A673 (cell line): ENCODE data around the gene RPS8. TPM values are rescaled to one million over a fixed set of nuclear protein-coding genes. Genes with fewer than 3 reads are reported as not detected.
A peak's percentile ranks its signal among the peaks of the same experiment; 100 is the strongest.

Source experiments
- BruUV-seq: library from RNA; stranded (reverse); fragments of 400-500 nt; replicated peaks from 2 replicates; lab custom pipeline; 2021; lab: Mats Ljungman, UMichigan
- CTCF ChIA-PET: fragments of 300-600 bp; sonication (Branson Sonifier 250); formaldehyde crosslinking; loops from one replicate; lab custom pipeline; 2022; ENCODE audit warnings: antibody characterized with exemption; lab: Charles Lee
- POLR2A ChIA-PET: fragments of 300-600 bp; sonication (Branson Sonifier 250); formaldehyde crosslinking; loops from one replicate; lab custom pipeline; 2022; ENCODE audit warnings: antibody characterized with exemption; ENCODE audit not compliant: low non-redundant PET; lab: Charles Lee
- DNase-seq: peaks from one replicate; pipeline ENCODE4 v3.0.0-alpha.2; 2015; ENCODE audit warnings: low spot score
- H3K27ac ChIP-seq: fragments of 200-600 bp; sonication (generic); 2 replicates; pipeline ENCODE4 v1.5.1; 2016; ENCODE audit warnings: mixed run types, low read depth, mild to moderate bottlenecking, mixed read lengths, antibody characterized with exemption, low read length; ENCODE audit not compliant: poor library complexity, severe bottlenecking
- H3K27me3 ChIP-seq: fragments of 200-600 bp; sonication (generic); replicated peaks from 2 replicates; pipeline ENCODE4 v1.6.1; 2017; ENCODE audit warnings: mixed run types, low read depth, mild to moderate bottlenecking, mixed read lengths, antibody characterized with exemption, low read length; ENCODE audit not compliant: insufficient read depth, poor library complexity
- H3K36me3 ChIP-seq: fragments of 200-600 bp; sonication (generic); 2 replicates; pipeline ENCODE4 v1.6.1; 2016; ENCODE audit warnings: mixed run types, mild to moderate bottlenecking, mixed read lengths, antibody characterized with exemption, low read length; ENCODE audit not compliant: insufficient read depth, poor library complexity, severe bottlenecking
- H3K4me1 ChIP-seq: fragments of 200-600 bp; sonication (generic); 2 replicates; pipeline ENCODE4 v1.6.1; 2017; ENCODE audit warnings: mixed run types, mild to moderate bottlenecking, mixed read lengths, antibody characterized with exemption, low read length; ENCODE audit not compliant: insufficient read depth, poor library complexity, severe bottlenecking
- H3K4me3 ChIP-seq: fragments of 200-600 bp; sonication (generic); 2 replicates; pipeline ENCODE4 v1.5.1; 2016; ENCODE audit warnings: low read depth, mixed run types, mild to moderate bottlenecking, mixed read lengths, low read length; ENCODE audit not compliant: poor library complexity, severe bottlenecking
- H3K9me3 ChIP-seq: fragments of 200-600 bp; sonication (generic); 2 replicates; pipeline ENCODE4 v1.6.1; 2016; ENCODE audit warnings: mixed run types, low read depth, mild to moderate bottlenecking, mixed read lengths, antibody characterized with exemption, low read length; ENCODE audit not compliant: poor library complexity, severe bottlenecking
- EZH2 ChIP-seq: fragments of 200-600 bp; sonication (generic); IDR thresholded peaks from 2 replicates; pipeline ENCODE4 v1.6.1; 2017; ENCODE audit warnings: borderline replicate concordance, low read depth, mild to moderate bottlenecking, mixed read lengths, antibody characterized with exemption, low read length; ENCODE audit not compliant: poor library complexity, severe bottlenecking
- intact Hi-C: fragments of 100-400 bp; cut with micrococcal nuclease; formaldehyde crosslinking; loops from one replicate; pipeline ENCODE4 v1.10.0; 2022; ENCODE audit not compliant: unreplicated experiment
- total RNA-seq: library from RNA; stranded (reverse); gene quantifications from 2 replicates; pipeline ENCODE4 v1.2.3, GENCODE V29; 2021
- TF ChIP-seq, protein P1 (sequence below): fragments of 300-800, 200-600 bp; sonication (generic); conservative IDR thresholded peaks from 2 replicates; pipeline ENCODE4 v1.5.1; 2017; ENCODE audit warnings: low read depth, mild to moderate bottlenecking, antibody characterized with exemption, low read length, moderate library complexity, mixed read lengths

The RPS8 gene
- total RNA-seq, 1 experiment from 2014 or later: 1,734 TPM

- peak within 1 kb of the TSS; percentile 98 for H3K27ac ChIP-seq
- H3K4me1 ChIP-seq: peaks cover 54% of the 10 kb centered on the region
- no peaks in the 10 kb centered on the region for H3K9me3 ChIP-seq
- H3K36me3 ChIP-seq: peaks cover 9% of the 10 kb centered on the region
- BruUV-seq: no TSS peak
- ChIA-PET POLR2A (interaction anchor here (0.5 to 2.7 kb wide), 3 partner anchors 12 to 1249 kb away, joined by 3 to 18 read pairs (median 5); no protein-coding TSS in a partner anchor), CTCF (interaction anchor here (0.6 kb wide), 1 partner anchor 81 kb away, joined by 3 read pairs; no protein-coding TSS in a partner anchor)
- no peaks in the 10 kb centered on the region for H3K27me3 ChIP-seq
- peak within 1 kb of the TSS; percentile 41 for H3K4me3 ChIP-seq
- intact Hi-C loops: loop anchor here (10.0 kb wide), 1 partner anchor 498 kb away; no protein-coding TSS in a partner anchor
- no peak for DNase-seq
- TF ChIP-seq EZH2: no peak
- TF ChIP-seq, protein P1, sequence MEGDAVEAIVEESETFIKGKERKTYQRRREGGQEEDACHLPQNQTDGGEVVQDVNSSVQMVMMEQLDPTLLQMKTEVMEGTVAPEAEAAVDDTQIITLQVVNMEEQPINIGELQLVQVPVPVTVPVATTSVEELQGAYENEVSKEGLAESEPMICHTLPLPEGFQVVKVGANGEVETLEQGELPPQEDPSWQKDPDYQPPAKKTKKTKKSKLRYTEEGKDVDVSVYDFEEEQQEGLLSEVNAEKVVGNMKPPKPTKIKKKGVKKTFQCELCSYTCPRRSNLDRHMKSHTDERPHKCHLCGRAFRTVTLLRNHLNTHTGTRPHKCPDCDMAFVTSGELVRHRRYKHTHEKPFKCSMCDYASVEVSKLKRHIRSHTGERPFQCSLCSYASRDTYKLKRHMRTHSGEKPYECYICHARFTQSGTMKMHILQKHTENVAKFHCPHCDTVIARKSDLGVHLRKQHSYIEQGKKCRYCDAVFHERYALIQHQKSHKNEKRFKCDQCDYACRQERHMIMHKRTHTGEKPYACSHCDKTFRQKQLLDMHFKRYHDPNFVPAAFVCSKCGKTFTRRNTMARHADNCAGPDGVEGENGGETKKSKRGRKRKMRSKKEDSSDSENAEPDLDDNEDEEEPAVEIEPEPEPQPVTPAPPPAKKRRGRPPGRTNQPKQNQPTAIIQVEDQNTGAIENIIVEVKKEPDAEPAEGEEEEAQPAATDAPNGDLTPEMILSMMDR: no peak
Observed at GRCh38 chr1:44806704-44807363, 31.5 kb downstream of the RPS8 start, which contains the start of gene DYNLT4. Gene DYNLT4, minus strand, starts transcription at chr1:44807351. Its CDS starts 683 bp downstream, at chr1:44806668.

DNA sequence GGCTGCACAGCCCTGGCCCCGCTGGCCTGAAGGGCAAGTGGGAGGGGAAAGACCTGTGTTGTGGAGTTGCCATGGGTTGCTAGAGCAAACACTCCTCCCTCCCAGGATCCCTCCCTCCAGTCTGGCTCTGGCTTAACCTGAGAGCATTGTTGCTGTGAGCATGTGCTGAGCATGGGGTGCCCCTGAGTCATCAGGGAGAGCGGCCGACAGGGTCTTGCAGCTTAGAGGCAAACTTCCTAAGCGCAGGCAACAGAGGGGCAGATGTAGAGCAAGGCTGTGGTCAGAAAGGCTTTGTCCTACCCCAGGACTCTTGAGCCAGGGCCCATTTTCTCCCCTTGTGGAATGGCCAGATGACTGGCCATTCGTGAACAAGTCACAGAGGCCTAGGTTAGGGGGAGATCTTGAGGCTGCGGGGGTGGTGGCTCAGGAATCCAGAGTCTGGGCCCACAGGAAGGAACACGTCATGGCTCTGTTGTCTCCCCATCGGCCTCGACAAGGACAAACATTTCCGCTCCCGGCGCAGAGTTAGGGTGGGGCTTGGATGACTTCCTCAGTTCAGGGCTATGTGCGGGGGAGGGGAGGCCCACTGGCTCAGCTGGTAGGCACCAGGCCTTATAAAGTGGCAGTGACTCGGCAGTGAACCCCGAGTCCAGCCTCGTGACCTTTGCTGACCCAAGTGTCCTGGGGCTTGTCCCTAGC lies 32.2 kb downstream of the RPS8 start:
- intact Hi-C loops: loop anchor here (10.0 kb wide), 1 partner anchor 497 kb away; no protein-coding TSS in a partner anchor
- H3K27me3 ChIP-seq: no peaks in the 10 kb centered on the region
- peaks cover 9% of the 10 kb centered on the region for H3K36me3 ChIP-seq
- BruUV-seq: TSS peak; percentile 88
- ChIA-PET POLR2A (interaction anchor here (0.5 to 2.7 kb wide), 3 partner anchors 7 to 1248 kb away, joined by 3 to 18 read pairs (median 7); partner anchors contain the start of gene PLK3), CTCF (interaction anchor here (0.6 kb wide), 1 partner anchor 80 kb away, joined by 3 read pairs; no protein-coding TSS in a partner anchor)
- H3K4me3 ChIP-seq: no peak overlapping the region
- peak; percentile 97 for DNase-seq
- no peaks in the 10 kb centered on the region for H3K9me3 ChIP-seq
- TF ChIP-seq, protein P1: no peak
- TF ChIP-seq EZH2: no peak
- peaks cover 55% of the 10 kb centered on the region for H3K4me1 ChIP-seq
- H3K27ac ChIP-seq: peak overlapping the region; percentile 98

DNA sequence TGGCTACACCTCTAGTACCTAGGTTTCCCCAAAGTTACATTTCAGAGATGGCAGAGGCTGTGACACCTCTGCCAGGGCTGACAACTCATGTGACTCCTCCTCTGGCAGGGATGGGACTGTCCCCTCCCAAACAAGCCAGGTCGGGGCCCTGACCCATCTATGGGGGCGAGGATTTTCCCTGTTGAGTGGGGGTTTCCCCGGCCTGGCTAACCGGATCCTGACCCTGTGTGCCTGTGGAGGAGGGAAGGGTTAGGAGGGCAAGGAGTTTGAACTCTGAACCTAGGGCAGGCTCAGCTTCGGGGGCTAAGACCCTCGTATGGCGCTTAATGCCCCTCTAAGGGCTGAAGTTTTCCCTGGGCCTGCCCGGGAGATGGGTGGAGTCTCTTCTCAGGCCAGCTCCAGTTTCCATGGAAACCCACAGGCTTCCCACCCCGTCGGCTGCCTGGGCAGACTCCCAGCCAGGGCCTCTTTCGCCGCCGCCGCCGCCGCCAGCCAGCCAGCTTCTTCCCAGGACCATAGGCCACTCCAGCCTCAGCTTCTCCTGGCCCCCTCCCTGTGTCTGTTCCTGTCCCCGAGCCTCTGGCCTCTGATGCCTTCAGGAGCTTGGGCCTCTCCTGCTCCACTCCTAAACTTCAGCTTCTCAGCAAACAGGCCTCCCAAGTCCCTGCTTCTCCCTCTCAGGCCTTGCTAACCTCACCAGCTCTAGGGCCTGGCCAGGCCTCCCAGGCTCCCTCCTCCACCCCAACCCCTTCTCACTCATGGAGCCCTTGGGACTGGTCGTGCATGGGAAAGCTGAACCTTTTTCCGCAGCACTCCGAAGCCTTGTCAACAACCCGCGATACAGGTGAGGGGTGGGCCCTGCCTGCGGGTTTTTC lies 33.0 kb downstream of the RPS8 start, which contains the start of gene BTBD19:
BTBD19 (plus strand) TSS at position 461 of the 875 bp plus-strand sequence; CDS start at position 759, 298 bp downstream.
- ChIA-PET CTCF (interaction anchor here (1.2 kb wide), 1 partner anchor 11 kb away, joined by 3 read pairs; no protein-coding TSS in a partner anchor), POLR2A (interaction anchor here (1.9 to 2.7 kb wide), 2 partner anchors 8 to 10 kb away, joined by 7 to 18 read pairs; partner anchors contain the start of gene PLK3)
- BruUV-seq: no TSS peak
- peak within 1 kb of the TSS; percentile 98 for H3K27ac ChIP-seq
- H3K9me3 ChIP-seq: no peaks in the 10 kb centered on the region
- intact Hi-C loops: loop anchor here (10.0 kb wide), 1 partner anchor 497 kb away; no protein-coding TSS in a partner anchor
- H3K36me3 ChIP-seq: peaks cover 9% of the 10 kb centered on the region
- TF ChIP-seq, protein P1: no peak
- no peak for TF ChIP-seq EZH2
- DNase-seq: peak; percentile 87
- no peaks in the 10 kb centered on the region for H3K27me3 ChIP-seq
- H3K4me3 ChIP-seq: peak within 1 kb of the TSS; percentile 41
- peaks cover 55% of the 10 kb centered on the region for H3K4me1 ChIP-seq
